ENCODE data around the gene EMCN.
"Not testable (repeated sequence)": the region's sequence is repeated elsewhere in the genome, so short reads cannot be mapped to it uniquely, and the experiment has no call there.

The EMCN gene

GRCh38 chr4:100492129-100492528 lies 25.7 kb downstream of the EMCN start:
- FAIRE-seq: no peak

- FAIRE-seq: no peak
These were observed 28.5 kb downstream of the EMCN start for GRCh38 chr4:100489305-100489704.

- FAIRE-seq: no peak
These were observed 31.3 kb downstream of the EMCN start for GRCh38 chr4:100486496-100486895.

- FAIRE-seq: no peak
These were observed 34.0 kb downstream of the EMCN start for GRCh38 chr4:100483796-100484195.

GRCh38 chr4:100479971-100480370 lies 37.9 kb downstream of the EMCN start:
- no peak for FAIRE-seq

GRCh38 chr4:100469555-100469954 lies 48.3 kb downstream of the EMCN start:
- FAIRE-seq: no peak

GRCh38 chr4:100466501-100466900 lies 51.3 kb downstream of the EMCN start:
- FAIRE-seq: no peak

- FAIRE-seq: no peak
These were observed 55.8 kb downstream of the EMCN start for GRCh38 chr4:100461807-100462605.

GRCh38 chr4:100450449-100450848 lies 67.4 kb downstream of the EMCN start:
- FAIRE-seq: no peak

- FAIRE-seq: no peak
These were observed 86.4 kb downstream of the EMCN start for GRCh38 chr4:100431416-100431815.

GRCh38 chr4:100430451-100430850 lies 87.4 kb downstream of the EMCN start:
- no peak for FAIRE-seq

- FAIRE-seq: no peak
These were observed 88.2 kb downstream of the EMCN start for GRCh38 chr4:100429616-100430015.

- FAIRE-seq: no peak
These were observed 89.8 kb downstream of the EMCN start for GRCh38 chr4:100428051-100428450.

GRCh38 chr4:100424376-100424775 lies 93.4 kb downstream of the EMCN start:
- FAIRE-seq: no peak

GRCh38 chr4:100422894-100423293 lies 94.9 kb downstream of the EMCN start:
- no peak for FAIRE-seq

- FAIRE-seq: no peak
These were observed 96.4 kb downstream of the EMCN start for GRCh38 chr4:100421361-100421978.

GRCh38 chr4:100420571-100420970 lies 97.3 kb downstream of the EMCN start:
- no peak for FAIRE-seq

- no peak for FAIRE-seq
These were observed 100.3 kb downstream of the EMCN start for GRCh38 chr4:100417565-100417964.

GRCh38 chr4:100414016-100414790 lies 103.6 kb downstream of the EMCN start:
- no peak for FAIRE-seq

- no peak for FAIRE-seq
These were observed 126.0 kb downstream of the EMCN start for GRCh38 chr4:100391863-100392262.

- FAIRE-seq: no peak
These were observed 126.7 kb downstream of the EMCN start for GRCh38 chr4:100391086-100391485.

- no peak for FAIRE-seq
These were observed 131.6 kb downstream of the EMCN start for GRCh38 chr4:100386270-100386669.

- not testable (repeated sequence) for FAIRE-seq
These were observed 137.4 kb downstream of the EMCN start for GRCh38 chr4:100380401-100380800.
